ENCODE measurements around the gene SALL2.

Gene SALL2

GRCh38 chr14:21498540-21499526 lies 27.3 kb downstream of the SALL2 start:
- no peaks in the 10 kb centered on the region for H3K27me3 Mint-ChIP-seq
- peak; percentile 79 for ATAC-seq (replicated peaks; ENCODE audit: extremely low read depth, poor library complexity, severe bottlenecking)
- DNase-seq (ENCODE audit: low spot score in 2 of 2), result no peak
- no peak overlapping the region for H3K27ac Mint-ChIP-seq (ENCODE audit: low read depth)
- peaks cover 8% of the 10 kb centered on the region for H3K4me1 Mint-ChIP-seq
- peaks cover 78% of the 10 kb centered on the region for H3K36me3 Mint-ChIP-seq (ENCODE audit: insufficient read depth)
- no peaks in the 10 kb centered on the region for H3K9me3 Mint-ChIP-seq
- no peak overlapping the region for H3K4me3 Mint-ChIP-seq

GRCh38 chr14:21496453-21496852 lies 29.7 kb downstream of the SALL2 start:
- H3K4me1 Mint-ChIP-seq, result peaks cover 15% of the 10 kb centered on the region
- peaks cover 89% of the 10 kb centered on the region for H3K36me3 Mint-ChIP-seq (ENCODE audit: insufficient read depth)
- no peaks in the 10 kb centered on the region for H3K9me3 Mint-ChIP-seq
- ATAC-seq (replicated peaks; ENCODE audit: extremely low read depth, poor library complexity, severe bottlenecking) (no peak), DNase-seq (ENCODE audit: low spot score in 2 of 2) (no peak)
- H3K4me3 Mint-ChIP-seq, result no peak overlapping the region
- no peaks in the 10 kb centered on the region for H3K27me3 Mint-ChIP-seq
- H3K27ac Mint-ChIP-seq (ENCODE audit: low read depth), result no peak overlapping the region

- Mint-ChIP-seq H3K4me1 (peaks cover 15% of the 10 kb centered on the region), H3K27ac (ENCODE audit: low read depth) (no peak overlapping the region), H3K27me3 (no peaks in the 10 kb centered on the region), H3K36me3 (ENCODE audit: insufficient read depth) (peaks cover 88% of the 10 kb centered on the region), H3K9me3 (no peaks in the 10 kb centered on the region), H3K4me3 (no peak overlapping the region)
- ATAC-seq (replicated peaks; ENCODE audit: extremely low read depth, poor library complexity, severe bottlenecking) (no peak), DNase-seq (ENCODE audit: low spot score in 2 of 2) (no peak)
These were observed 31.0 kb downstream of the SALL2 start for GRCh38 chr14:21494902-21495762.

- Mint-ChIP-seq H3K27me3 (no peaks in the 10 kb centered on the region), H3K9me3 (no peaks in the 10 kb centered on the region), H3K36me3 (ENCODE audit: insufficient read depth) (peaks cover 44% of the 10 kb centered on the region), H3K27ac (ENCODE audit: low read depth) (no peak overlapping the region), H3K4me1 (peaks cover 7% of the 10 kb centered on the region), H3K4me3 (no peak overlapping the region)
- DNase-seq (ENCODE audit: low spot score in 2 of 2) (no peak), ATAC-seq (replicated peaks; ENCODE audit: extremely low read depth, poor library complexity, severe bottlenecking) (no peak)
These were observed 39.5 kb downstream of the SALL2 start for GRCh38 chr14:21486640-21487087.

GRCh38 chr14:21476925-21477681 lies 49.0 kb downstream of the SALL2 start, which contains the start of the genes RAB2B and TOX4:
Gene RAB2B (minus strand): TSS chr14:21476959. CDS start chr14:21476872, 87 bp downstream.
Gene TOX4 (plus strand): TSS chr14:21477195. CDS start chr14:21477279, 84 bp downstream.
- peak within 1 kb of the TSS; percentile 98 for H3K27ac Mint-ChIP-seq (ENCODE audit: low read depth)
- ATAC-seq (replicated peaks; ENCODE audit: extremely low read depth, poor library complexity, severe bottlenecking) (peak; percentile 97), DNase-seq (ENCODE audit: low spot score in 2 of 2) (peak; percentile 90 to 97)
- H3K9me3 Mint-ChIP-seq, result no peaks in the 10 kb centered on the region
- H3K36me3 Mint-ChIP-seq (ENCODE audit: insufficient read depth), result peaks cover 31% of the 10 kb centered on the region
- no peaks in the 10 kb centered on the region for H3K27me3 Mint-ChIP-seq
- H3K4me1 Mint-ChIP-seq, result peaks cover 30% of the 10 kb centered on the region
- peak within 1 kb of the TSS; percentile 97 for H3K4me3 Mint-ChIP-seq

GRCh38 chr14:21476523-21476924 lies 49.6 kb downstream of the SALL2 start:
- peak overlapping the region; percentile 97 for H3K4me3 Mint-ChIP-seq
- peaks cover 27% of the 10 kb centered on the region for H3K4me1 Mint-ChIP-seq
- H3K27me3 Mint-ChIP-seq, result no peaks in the 10 kb centered on the region
- H3K27ac Mint-ChIP-seq (ENCODE audit: low read depth), result peak overlapping the region; percentile 98
- peaks cover 32% of the 10 kb centered on the region for H3K36me3 Mint-ChIP-seq (ENCODE audit: insufficient read depth)
- ATAC-seq (replicated peaks; ENCODE audit: extremely low read depth, poor library complexity, severe bottlenecking), result peak; percentile 44
- H3K9me3 Mint-ChIP-seq, result no peaks in the 10 kb centered on the region
- no peak for DNase-seq (ENCODE audit: low spot score in 2 of 2)

GRCh38 chr14:21475767-21476522 lies 50.2 kb downstream of the SALL2 start:
- H3K27me3 Mint-ChIP-seq, result no peaks in the 10 kb centered on the region
- DNase-seq (ENCODE audit: low spot score in 2 of 2), result no peak
- H3K4me3 Mint-ChIP-seq, result peak overlapping the region; percentile 97
- peak overlapping the region; percentile 98 for H3K27ac Mint-ChIP-seq (ENCODE audit: low read depth)
- peaks cover 27% of the 10 kb centered on the region for H3K4me1 Mint-ChIP-seq
- ATAC-seq (replicated peaks; ENCODE audit: extremely low read depth, poor library complexity, severe bottlenecking), result no peak
- no peaks in the 10 kb centered on the region for H3K9me3 Mint-ChIP-seq
- peaks cover 35% of the 10 kb centered on the region for H3K36me3 Mint-ChIP-seq (ENCODE audit: insufficient read depth)

Measured in central memory CD8-positive, alpha-beta T cell (primary cell).